IMR-90 (cell line): ENCODE measurements around the gene STX1B. TPM values are rescaled to one million over a fixed set of nuclear protein-coding genes. Genes with fewer than 3 reads are reported as not detected.
A peak's percentile ranks its signal among the peaks of the same experiment; 100 is the strongest.

Experiments used
- ATAC-seq: fragments of 200-7000 bp; cut with Tn5 transposase; 2 replicates; pipeline ENCODE4 v1.9.1; 2020; ENCODE audit warnings: low read depth, mild to moderate bottlenecking, moderate library complexity
- BruUV-seq: library from RNA; stranded (reverse); fragments of 400-500 nt; replicated peaks from 2 replicates; lab custom pipeline; 2021; lab: Mats Ljungman, UMichigan
- CTCF ChIA-PET: fragments of 300-600 bp; formaldehyde crosslinking; extraction: SDS; loops from one replicate; lab custom pipeline; 2021; ENCODE audit warnings: antibody characterized with exemption; lab: Yijun Ruan, JAX
- POLR2A ChIA-PET: fragments of 300-600 bp; sonication (Branson Sonifier 250); formaldehyde crosslinking; loops from one replicate; lab custom pipeline; 2022; ENCODE audit warnings: antibody characterized with exemption; ENCODE audit not compliant: unreplicated experiment; lab: Charles Lee
- DNase-seq: peaks from one replicate; pipeline ENCODE4 v3.0.0; 2013
- H2AFZ ChIP-seq: replicated peaks from 2 replicates; pipeline ENCODE3; 2013; ENCODE audit warnings: low read length, mild to moderate bottlenecking; ENCODE audit not compliant: poor library complexity
- H2AK5ac ChIP-seq: 2 replicates; pipeline ENCODE4 v1.6.1; 2013; ENCODE audit warnings: low read depth, low read length, inconsistent platforms
- H2AK9ac ChIP-seq: replicated peaks from 2 replicates; pipeline ENCODE3; 2013; ENCODE audit warnings: mild to moderate bottlenecking, low read depth, low read length, moderate library complexity; ENCODE audit not compliant: poor library complexity
- H2BK120ac ChIP-seq: 2 replicates; pipeline ENCODE4 v1.6.1; 2013; ENCODE audit warnings: low read depth, low read length, inconsistent platforms
- H2BK15ac ChIP-seq: 3 replicates; pipeline ENCODE4 v1.6.1; 2013; ENCODE audit warnings: low read depth, low read length, inconsistent platforms
- H2BK20ac ChIP-seq: 2 replicates; pipeline ENCODE4 v1.6.1; 2013; ENCODE audit warnings: low read depth, mild to moderate bottlenecking, inconsistent platforms, low read length, moderate library complexity
- H2BK5ac ChIP-seq: 2 replicates; pipeline ENCODE4 v1.6.1; 2013; ENCODE audit warnings: mild to moderate bottlenecking, low read depth, low read length, inconsistent platforms; ENCODE audit not compliant: poor library complexity, severe bottlenecking
- H3K14ac ChIP-seq: replicated peaks from 2 replicates; pipeline ENCODE4 v1.6.1; 2013; ENCODE audit warnings: low read depth, low read length, inconsistent platforms
- H3K18ac ChIP-seq: 2 replicates; pipeline ENCODE4 v1.6.1; 2013; ENCODE audit warnings: low read depth, low read length, control low read depth
- H3K23ac ChIP-seq: 2 replicates; pipeline ENCODE4 v1.6.1; 2013; ENCODE audit warnings: low read depth, low read length, inconsistent platforms
- H3K27ac ChIP-seq: 2 replicates; pipeline ENCODE4 v1.5.1; 2013; ENCODE audit warnings: mild to moderate bottlenecking, control low read depth, low read length; ENCODE audit not compliant: insufficient read depth
- H3K27me3 ChIP-seq: 2 replicates; pipeline ENCODE4 v1.6.1; 2013; ENCODE audit warnings: low read length; ENCODE audit not compliant: control insufficient read depth, insufficient read depth
- H3K36me3 ChIP-seq: 2 replicates; pipeline ENCODE4 v1.6.1; 2013; ENCODE audit warnings: low read length, mixed read lengths; ENCODE audit not compliant: control insufficient read depth, insufficient read depth
- H3K4ac ChIP-seq: 2 replicates; pipeline ENCODE4 v1.6.1; 2013; ENCODE audit warnings: low read depth, low read length, inconsistent platforms
- H3K4me1 ChIP-seq: 2 replicates; pipeline ENCODE4 v1.6.1; 2013; ENCODE audit warnings: low read length, mixed read lengths; ENCODE audit not compliant: control insufficient read depth, insufficient read depth
- H3K4me2 ChIP-seq: 2 replicates; pipeline ENCODE4 v1.6.1; 2013; ENCODE audit warnings: low read depth, mild to moderate bottlenecking, control low read depth, low read length, moderate library complexity
- H3K4me3 ChIP-seq: 2 replicates; pipeline ENCODE4 v1.5.1; 2013; ENCODE audit warnings: low read depth, mild to moderate bottlenecking, control low read depth, low read length, moderate library complexity; ENCODE audit not compliant: insufficient read depth
- H3K56ac ChIP-seq: 2 replicates; pipeline ENCODE4 v1.6.1; 2013; ENCODE audit warnings: low read length, inconsistent platforms; ENCODE audit not compliant: insufficient read depth; ENCODE audit errors: extremely low read depth
- H3K79me1 ChIP-seq, 2 experiments: 2 replicates each; pipeline ENCODE4 v1.6.1; 2013; ENCODE audit warnings: low read length in 2 of 2, inconsistent platforms in 1 of 2, low read depth in 1 of 2
- H3K9ac ChIP-seq: 2 replicates; pipeline ENCODE4 v1.6.1; 2013; ENCODE audit warnings: low read depth, low read length, control low read depth
- H3K9me1 ChIP-seq: 2 replicates; pipeline ENCODE4 v1.6.1; 2013; ENCODE audit warnings: low read length, inconsistent platforms; ENCODE audit not compliant: insufficient read depth
- H3K9me3 ChIP-seq: 2 replicates; pipeline ENCODE4 v1.6.1; 2013; ENCODE audit warnings: low read length; ENCODE audit not compliant: control insufficient read depth, insufficient read depth
- H4K20me1 ChIP-seq: 2 replicates; pipeline ENCODE4 v1.6.1; 2013; ENCODE audit warnings: low read length, inconsistent platforms; ENCODE audit not compliant: insufficient read depth
- H4K5ac ChIP-seq: 2 replicates; pipeline ENCODE4 v1.6.1; 2013; ENCODE audit warnings: mild to moderate bottlenecking, low read depth, low read length, control low read depth
- H4K8ac ChIP-seq, 2 experiments: 2 replicates each; pipeline ENCODE4 v1.6.1; 2013; ENCODE audit warnings: low read depth in 2 of 2, low read length in 2 of 2, control low read depth in 1 of 2, inconsistent platforms in 1 of 2
- H4K91ac ChIP-seq: 2 replicates; pipeline ENCODE4 v1.6.1; 2013; ENCODE audit warnings: low read depth, low read length, inconsistent platforms; ENCODE audit not compliant: insufficient read depth
- BHLHE40 ChIP-seq: fragments of 150-350 bp; IDR thresholded peaks from 2 replicates; pipeline ENCODE4 v1.6.1; 2016; ENCODE audit warnings: mild to moderate bottlenecking, low read depth, low read length
- CHD1 ChIP-seq: IDR thresholded peaks from 2 replicates; pipeline ENCODE4 v1.6.1; 2012; ENCODE audit warnings: low read depth, low read length, improper control_type of control experiment
- CTCF ChIP-seq: conservative IDR thresholded peaks from 2 replicates; pipeline ENCODE4 v1.5.1; 2012; ENCODE audit warnings: mild to moderate bottlenecking, low read depth, low read length, improper control_type of control experiment
- ELK1 ChIP-seq: fragments of 150-350 bp; IDR thresholded peaks from 2 replicates; pipeline ENCODE4 v1.6.1; 2016; ENCODE audit warnings: low read depth, mild to moderate bottlenecking, low read length, moderate library complexity, borderline replicate concordance
- FOS ChIP-seq: fragments of 150-350 bp; IDR thresholded peaks from 2 replicates; pipeline ENCODE4 v1.6.1; 2016; ENCODE audit warnings: low read depth, low read length
- MAFK ChIP-seq: IDR thresholded peaks from 2 replicates; pipeline ENCODE4 v1.6.1; 2012; ENCODE audit warnings: low read depth, low read length, improper control_type of control experiment
- MAZ ChIP-seq: IDR thresholded peaks from 2 replicates; pipeline ENCODE4 v1.6.1; 2012; ENCODE audit warnings: low read depth, mild to moderate bottlenecking, low read length, improper control_type of control experiment, moderate library complexity, borderline replicate concordance
- MXI1 ChIP-seq: IDR thresholded peaks from 2 replicates; pipeline ENCODE4 v1.6.1; 2012; ENCODE audit warnings: low read depth, mild to moderate bottlenecking, low read length, moderate library complexity, borderline replicate concordance
- NFE2L2 ChIP-seq: fragments of 150-350 bp; IDR thresholded peaks from 2 replicates; pipeline ENCODE4 v1.6.1; 2016; ENCODE audit warnings: low read depth, mild to moderate bottlenecking, low read length
- POLR2A ChIP-seq: IDR thresholded peaks from 2 replicates; pipeline ENCODE4 v1.6.1; 2012; ENCODE audit warnings: mild to moderate bottlenecking, low read depth, low read length
- RAD21 ChIP-seq: IDR thresholded peaks from 2 replicates; pipeline ENCODE4 v1.6.1; 2012; ENCODE audit warnings: low read length, improper control_type of control experiment
- RCOR1 ChIP-seq: IDR thresholded peaks from 2 replicates; pipeline ENCODE4 v1.6.1; 2012; ENCODE audit warnings: mild to moderate bottlenecking, low read length, improper control_type of control experiment; ENCODE audit not compliant: insufficient replicate concordance
- RFX5 ChIP-seq: IDR thresholded peaks from 2 replicates; pipeline ENCODE4 v1.8.0; 2012; ENCODE audit warnings: low read depth, mild to moderate bottlenecking, low read length, moderate library complexity
- SMC3 ChIP-seq: fragments of 150-350 bp; IDR thresholded peaks from 2 replicates; pipeline ENCODE4 v1.6.1; 2016; ENCODE audit warnings: low read depth, mild to moderate bottlenecking, antibody characterized with exemption, low read length, moderate library complexity
- USF2 ChIP-seq: fragments of 150-350 bp; IDR thresholded peaks from 2 replicates; pipeline ENCODE4 v1.6.1; 2017; ENCODE audit warnings: mild to moderate bottlenecking, antibody characterized with exemption, low read length, low read depth
- WGBS, 2 experiments: methylation state at CpG; one replicate each; pipeline versions ENCODE4 v1.1.5 to v1.1.7; 2013; ENCODE audit warnings: missing lambda C conversion rate in 2 of 2; ENCODE audit not compliant: insufficient read length in 1 of 2; ENCODE audit errors: extremely low coverage in 2 of 2; 5-methylcytosine and 5-hydroxymethylcytosine counted together
- dilution Hi-C: fragments of 300-500 bp; cut with HindIII; formaldehyde crosslinking; loops from one replicate; pipeline ENCODE4 v1.14.3; 2018; ENCODE audit warnings: low sequenced_read_pairs; ENCODE audit not compliant: unreplicated experiment
- in situ Hi-C: fragments of 300-500 bp; cut with MboI; formaldehyde crosslinking; loops from 3 replicates; pipeline ENCODE4 v1.14.3; 2019; ENCODE audit warnings: low sequenced_read_pairs, inconsistent platforms, mixed read lengths
- intact Hi-C: fragments of 100-400 bp; cut with micrococcal nuclease; formaldehyde crosslinking; loops from 2 replicates; pipeline ENCODE4 v1.10.0; 2022
- polyA plus RNA-seq, 3 experiments: library from polyadenylated mRNA; depleted of rRNA; stranded (reverse); fragments of >200 nt; gene quantifications; 2 replicates each; pipeline ENCODE4 v1.2.3, GENCODE V29; 2012; ENCODE audit warnings: low replicate concordance in 1 of 3
- total RNA-seq: library from RNA; depleted of rRNA; stranded (reverse); fragments of >200 nt; gene quantifications from 2 replicates; pipeline ENCODE4 v1.2.3, GENCODE V29; 2012

STX1B gene
- total and polyA plus RNA-seq, 2 of the 4 experiments (the other 2 are of a cell fraction), result 3.9 to 14.9 TPM

- H3K4me1 ChIP-seq, result peaks cover 32% of the 10 kb centered on the region
- peaks cover 7% of the 10 kb centered on the region for H3K27me3 ChIP-seq
- peak overlapping the region; percentile 64 for H2BK120ac ChIP-seq
- H4K91ac ChIP-seq, result peak overlapping the region; percentile 76; the same call in 1 of the 2 replicates
- H3K4me3 ChIP-seq, result no peak overlapping the region
- H3K23ac ChIP-seq, result peak overlapping the region; percentile 18; the same call in 1 of the 2 replicates
- H3K36me3 ChIP-seq, result no peaks in the 10 kb centered on the region
- peak overlapping the region; percentile 93; the same call in 1 of the 3 replicates for H2BK15ac ChIP-seq
- ATAC-seq (peak; percentile 43), DNase-seq (peak; percentile 91)
- H2BK5ac ChIP-seq, result peak overlapping the region; percentile 16
- H4K20me1 ChIP-seq, result no peaks in the 10 kb centered on the region
- H3K56ac ChIP-seq, result no peak overlapping the region
- H4K8ac ChIP-seq, result peak overlapping the region; percentile 50 to 73; a peak in 3 of 4 replicates
- H3K9ac ChIP-seq, result no peak overlapping the region
- H3K9me1 ChIP-seq, result 0 out of 2 replicates have a peak, but pooled peaks cover 5% of the 10 kb centered on the region
- H3K14ac ChIP-seq, result peak overlapping the region; percentile 31; the same call in 1 of the 2 replicates
- dilution Hi-C loops (no loop called here), in situ Hi-C loops (no loop called here), intact Hi-C loops (no loop called here)
- peak overlapping the region; percentile 94 for H2AK5ac ChIP-seq
- H2AK9ac ChIP-seq, result peak overlapping the region; percentile 56
- peak overlapping the region; percentile 66; the same call in 1 of the 2 replicates for H3K4me2 ChIP-seq
- no peaks in the 10 kb centered on the region for H3K9me3 ChIP-seq
- H3K79me1 ChIP-seq, result peaks cover 4 to 43% of the 10 kb centered on the region in 2 experiments; a peak in 3 of 4 replicates
- H4K5ac ChIP-seq, result peak overlapping the region; percentile 70; the same call in 1 of the 2 replicates
- no TSS peak for BruUV-seq
- ChIA-PET POLR2A (interaction anchor here (0.6 kb wide), 1 partner anchor 38 kb away, joined by 3 read pairs; no protein-coding TSS in a partner anchor), CTCF (no interaction called here)
- H3K27ac ChIP-seq, result no peak overlapping the region; the same call in 1 of the 2 replicates
- 18% methylated on average over 3 of the region's 6 CpGs; no CpG with 5 or more reads in 1 of the 2 experiments for WGBS, 2 experiments
- H2BK20ac ChIP-seq, result peak overlapping the region; percentile 60
- 0 out of 2 replicates have a peak overlapping the region, but pooled peaks have one; percentile 37 for H3K18ac ChIP-seq
- no peak overlapping the region for H2AFZ ChIP-seq
- peak overlapping the region; percentile 90 for H3K4ac ChIP-seq
- TF ChIP-seq NFE2L2 (no peak), CTCF (no peak), RAD21 (no peak), FOS (peak; percentile 76), MAFK (no peak), RCOR1 (no peak), MAZ (0 out of 2 replicates have a peak, but pooled peaks have one; percentile 36), POLR2A (no peak), SMC3 (no peak), RFX5 (no peak), CHD1 (no peak), USF2 (no peak), BHLHE40 (no peak), MXI1 (no peak), ELK1 (no peak)
Observed at GRCh38 chr16:31008149-31008548, 2.3 kb downstream of the STX1B start.
